Cardiac septum (tissue), 1 donor: ENCODE data around the gene SUFU. TPM values are rescaled to one million over a fixed set of nuclear protein-coding genes. Genes with fewer than 3 reads are reported as not detected.

Experiments used
- DNase-seq: peaks from one replicate; pipeline ENCODE4 v3.0.0-alpha.2; 2020; ENCODE audit warnings: low spot score
- intact Hi-C: fragments of 100-400 bp; cut with DNase I; formaldehyde crosslinking; loops from one replicate; pipeline ENCODE4 v1.14.0; 2022
- total RNA-seq: library from RNA; stranded (reverse); fragmentation: NEBNext Ultra II Directional; extraction: Animal tissue kit (Norgen Biotek cat#: 25700); gene quantifications from one replicate; pipeline ENCODE4 v1.2.1, GENCODE V29; 2021
- donor health status: DM: no; HTN: no; CAD: no.

SUFU gene
- total RNA-seq, 1 donor from 2014 or later = 6.1 TPM

DNA sequence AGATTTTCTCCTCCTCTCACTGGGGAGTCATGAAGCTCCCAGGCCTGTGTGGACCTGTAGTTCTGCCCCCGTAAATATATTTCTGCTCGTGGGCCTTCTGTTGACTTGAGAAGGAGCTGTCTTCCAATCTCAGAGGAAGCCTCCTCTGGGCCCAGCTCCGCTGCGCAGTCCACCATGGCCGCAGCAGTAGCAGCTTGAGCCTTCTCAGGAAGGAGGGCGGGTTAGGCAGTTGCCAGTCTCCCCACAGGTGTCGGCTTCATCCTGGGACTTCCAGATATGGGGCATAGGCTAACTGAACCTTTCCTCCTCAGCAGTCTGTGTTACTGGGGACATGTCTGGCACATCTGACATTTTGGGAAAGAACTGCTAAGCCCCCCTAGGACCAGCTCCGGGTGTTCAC lies 77.6 kb downstream of the SUFU start:
- intact Hi-C loops = loop anchor here (5.0 kb wide), 1 partner anchor 189 kb away; no protein-coding TSS in a partner anchor
- peak; percentile 44 for DNase-seq

GRCh38 chr10:102581981-102582580 lies 78.3 kb downstream of the SUFU start:
- intact Hi-C loops = loop anchor here (5.0 kb wide), 1 partner anchor 190 kb away; no protein-coding TSS in a partner anchor
- peak; percentile 24 for DNase-seq

DNA sequence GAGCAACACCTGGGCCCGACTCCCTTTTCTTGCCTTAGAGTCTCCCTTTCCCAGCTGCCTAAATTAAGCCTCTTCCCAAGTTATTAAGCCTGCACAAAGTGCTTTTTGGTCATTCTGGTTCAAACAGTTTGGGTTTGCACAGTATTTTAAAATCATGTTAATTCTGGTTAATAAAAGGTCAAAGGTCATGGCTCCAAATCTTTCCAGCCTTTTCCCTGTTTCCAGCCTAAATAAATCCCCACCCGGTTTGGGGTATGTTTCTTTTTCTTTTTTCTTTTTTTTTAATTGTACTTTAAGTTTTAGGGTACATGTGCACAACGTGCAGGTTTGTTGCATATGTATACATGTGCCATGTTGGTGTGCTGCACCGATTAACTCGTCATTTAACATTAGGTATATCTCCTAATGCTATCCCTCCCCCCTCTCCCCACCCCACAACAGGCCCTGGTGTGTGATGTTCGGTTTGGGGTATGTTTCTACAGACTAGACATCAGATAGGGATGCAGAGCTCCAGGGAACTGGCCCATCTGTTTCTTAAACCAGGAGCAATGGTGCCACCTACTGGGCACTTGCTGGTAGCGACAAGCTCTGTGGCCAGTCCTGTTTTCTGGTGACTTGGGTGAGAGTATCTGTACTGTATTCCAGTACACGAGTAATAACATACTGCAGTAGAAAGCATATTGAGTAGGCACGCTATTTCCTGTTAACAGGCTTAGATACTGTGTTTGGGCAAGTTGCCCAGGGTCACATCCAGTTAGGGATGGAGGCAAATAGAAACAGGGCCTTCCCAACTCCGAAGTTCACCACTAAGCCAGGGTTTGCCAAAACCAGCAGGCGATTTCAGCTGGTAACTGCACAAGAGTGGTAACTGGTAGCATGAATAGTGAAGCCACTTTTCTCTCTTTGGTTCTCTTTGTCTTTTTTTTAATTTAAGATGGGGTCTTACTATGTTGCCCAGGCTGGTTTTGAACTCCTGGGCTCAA lies 80.0 kb downstream of the SUFU start:
- peak; percentile 90 for DNase-seq
- intact Hi-C loops = loop anchor here (2.0 to 5.0 kb wide), 2 partner anchors 81 to 191 kb away; partner anchors contain the start of genes ACTR1A and SUFU

DNA sequence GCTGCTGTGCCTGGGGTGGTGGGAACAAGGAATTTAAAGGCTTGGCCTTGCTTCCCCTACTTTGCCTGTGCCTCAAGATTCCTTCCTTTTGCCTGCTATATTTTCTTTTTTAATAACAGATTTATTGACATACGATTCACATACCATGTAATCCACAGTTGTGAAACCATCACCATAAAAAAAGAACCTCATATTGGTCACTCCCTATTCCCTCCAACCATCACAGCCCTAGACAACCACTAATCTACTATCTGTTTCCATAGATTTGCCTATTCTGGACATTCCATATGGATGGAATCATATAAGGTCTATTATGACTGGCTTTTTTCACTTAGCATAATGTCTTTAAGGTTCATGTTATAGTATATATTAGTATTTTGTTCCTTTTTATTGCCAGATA lies 81.3 kb downstream of the SUFU start:
- intact Hi-C loops = loop anchor here (2.0 kb wide), 1 partner anchor 82 kb away; the partner anchor contains the start of genes ACTR1A and SUFU

DNA sequence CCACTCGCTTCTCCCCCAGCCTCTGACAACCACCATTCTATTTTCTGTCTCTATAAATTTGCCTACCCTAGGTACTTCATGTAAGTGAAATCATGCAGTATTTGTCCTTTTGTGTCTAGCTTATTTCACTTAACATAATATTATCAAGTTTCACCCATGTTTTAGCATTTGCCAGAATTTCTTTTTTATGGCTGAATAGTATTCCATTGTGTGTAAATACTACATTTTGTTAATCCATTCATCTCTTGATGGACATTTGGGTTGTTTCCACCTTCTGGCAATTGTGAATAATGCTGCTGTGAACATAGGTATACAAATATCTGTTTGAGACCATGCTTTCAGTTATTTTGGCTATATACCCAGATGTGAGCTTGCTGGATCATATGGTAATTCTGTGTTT lies 83.1 kb downstream of the SUFU start:
- DNase-seq = no peak
- intact Hi-C loops = no loop called here

More for the DNA sequence above, 81.3 kb downstream of the SUFU start:
- DNase-seq = no peak

GRCh38 chr10:102588875-102589274 lies 85.1 kb downstream of the SUFU start:
- intact Hi-C loops = no loop called here
- DNase-seq = peak; percentile 26

DNA sequence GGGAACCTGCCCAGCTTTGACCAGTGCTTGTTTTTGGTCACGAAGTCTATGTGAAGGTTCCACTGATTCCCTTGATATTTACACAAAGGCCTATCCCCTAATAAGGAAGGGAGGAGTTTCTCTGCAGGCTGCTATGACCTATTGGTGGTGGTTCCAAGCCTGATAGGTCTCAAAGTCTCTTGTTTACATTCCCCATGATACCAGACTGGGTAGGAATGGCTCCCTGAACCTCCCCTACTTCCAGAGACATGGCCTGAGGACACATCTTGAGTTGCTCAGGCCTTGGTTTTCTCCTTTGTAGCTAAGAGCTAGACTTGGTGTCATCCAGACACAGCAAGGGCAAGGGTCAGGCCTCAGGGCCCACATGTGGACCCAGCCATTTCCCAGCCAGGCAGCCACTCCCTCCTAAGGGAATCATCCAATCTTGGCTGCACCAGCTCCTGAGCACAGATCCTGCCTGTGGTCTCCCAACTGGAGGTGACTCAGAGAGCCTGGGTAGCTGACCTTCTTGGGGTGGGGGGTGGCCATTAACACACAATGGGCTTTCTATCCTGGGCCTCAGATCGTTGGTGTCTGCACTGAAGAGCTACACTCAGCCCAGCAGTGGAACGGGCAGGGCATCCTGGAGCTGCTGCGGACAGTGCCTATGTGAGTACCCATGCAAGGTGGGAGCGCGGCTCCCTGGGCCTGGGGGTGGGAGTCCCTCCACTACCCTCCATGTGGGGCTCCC lies 89.5 kb downstream of the SUFU start:
- DNase-seq = peak; percentile 68
- intact Hi-C loops = no loop called here

DNA sequence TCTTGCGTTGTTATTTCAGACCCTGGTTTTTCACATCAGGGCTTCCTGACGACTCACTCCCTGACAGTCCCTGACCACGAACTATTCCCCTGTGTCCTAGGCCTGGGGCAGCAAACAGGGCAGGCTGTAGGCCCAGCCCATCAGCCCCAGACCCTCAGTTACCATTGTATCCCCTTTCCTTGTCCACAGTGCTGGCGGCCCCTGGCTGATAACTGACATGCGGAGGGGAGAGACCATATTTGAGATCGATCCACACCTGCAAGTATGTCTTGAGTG lies 90.0 kb downstream of the SUFU start:
- intact Hi-C loops = no loop called here
- DNase-seq = no peak

DNA sequence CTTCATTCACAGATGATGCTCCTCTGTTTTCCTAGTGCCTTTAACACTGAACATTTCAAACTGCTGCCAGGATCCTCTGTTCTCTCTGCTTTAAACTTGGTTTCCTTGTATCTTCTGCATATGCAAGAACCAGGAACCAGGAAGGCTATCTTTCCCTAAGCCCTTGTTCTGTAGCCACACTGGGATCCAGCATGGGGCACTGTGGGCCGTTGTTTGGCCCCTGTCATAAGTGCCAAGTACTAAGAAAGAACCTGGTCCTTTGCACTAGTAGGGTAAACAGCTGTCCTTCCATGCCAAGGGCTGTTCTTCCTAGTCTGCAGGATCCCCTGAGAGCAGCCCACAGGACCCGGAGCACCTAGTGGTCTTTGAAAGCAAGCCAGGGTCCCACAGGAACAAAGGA lies 91.5 kb downstream of the SUFU start:
- intact Hi-C loops = no loop called here

DNA sequence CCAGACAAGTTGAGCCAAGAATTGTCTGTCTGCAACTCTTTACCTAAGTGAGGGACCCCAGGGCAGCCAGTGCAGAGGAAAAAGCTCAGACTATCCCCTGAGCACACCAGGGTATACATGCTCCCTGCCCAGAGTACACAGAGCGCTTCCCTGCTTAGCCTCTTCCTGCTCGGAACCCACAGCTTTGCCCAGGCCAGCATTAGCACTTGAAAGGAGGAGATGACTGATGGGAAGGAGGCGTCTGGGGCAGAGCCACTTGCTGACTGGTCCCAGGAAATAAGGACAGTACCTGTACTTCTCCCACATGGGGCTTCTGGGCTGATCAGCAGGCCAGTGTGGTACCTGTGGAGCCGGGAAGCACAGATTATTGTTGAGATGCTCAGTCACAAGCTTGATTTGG lies 92.1 kb downstream of the SUFU start:
- peak; percentile 67 for DNase-seq
- intact Hi-C loops = loop anchor here (2.0 kb wide), 1 partner anchor 47 kb away; no protein-coding TSS in a partner anchor

More for the DNA sequence above, 91.5 kb downstream of the SUFU start:
- DNase-seq = peak; percentile 7

- intact Hi-C loops = loop anchor here (2.0 kb wide), 1 partner anchor 46 kb away; no protein-coding TSS in a partner anchor
- peak; percentile 75 for DNase-seq
Observed at GRCh38 chr10:102596506-102596971, 92.8 kb downstream of the SUFU start.

- DNase-seq = peak; percentile 75
- intact Hi-C loops = loop anchor here (2.0 kb wide), 1 partner anchor 45 kb away; no protein-coding TSS in a partner anchor
Observed at GRCh38 chr10:102597131-102597991, 93.6 kb downstream of the SUFU start.

GRCh38 chr10:102598243-102598642 lies 94.5 kb downstream of the SUFU start:
- intact Hi-C loops = no loop called here
- DNase-seq = peak; percentile 46

DNA sequence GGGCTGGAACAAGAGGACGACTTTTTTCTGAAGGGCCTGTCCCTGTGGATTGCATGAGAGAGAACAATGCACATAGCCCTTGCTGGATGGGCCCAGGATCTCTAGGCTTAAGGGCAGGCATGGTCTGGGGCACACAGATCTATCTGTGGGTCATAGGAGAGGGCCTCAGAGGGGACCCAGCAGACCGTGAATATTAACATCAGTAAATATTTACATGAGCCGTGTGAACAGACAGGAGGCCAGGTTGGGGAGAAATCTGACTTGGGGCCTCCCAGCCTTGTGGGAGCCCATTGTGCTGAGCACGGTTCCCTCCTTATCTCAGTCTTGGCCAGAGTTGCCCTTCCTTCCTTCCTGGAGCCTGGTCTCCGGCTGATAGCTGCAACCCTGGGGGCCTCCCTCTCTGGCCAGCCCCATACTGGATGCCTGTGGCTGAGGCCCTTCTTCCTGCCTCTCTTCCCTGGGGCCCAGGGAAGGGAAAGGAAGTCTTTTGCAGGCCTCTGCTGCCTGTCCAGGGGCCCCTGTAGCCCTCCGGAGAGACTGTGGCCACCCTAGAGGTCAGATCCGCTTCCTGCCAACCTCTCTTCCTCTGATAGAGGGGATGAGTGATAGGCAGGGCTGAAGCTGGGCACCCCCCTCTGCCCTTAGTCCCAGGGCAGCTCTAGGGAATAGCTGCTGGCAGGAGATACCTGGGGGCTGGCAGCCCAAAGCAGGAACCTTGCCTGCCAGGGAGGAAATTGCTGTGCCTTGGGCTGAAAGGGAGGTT lies 96.0 kb downstream of the SUFU start:
- DNase-seq = no peak

GRCh38 chr10:102600816-102601215 lies 97.0 kb downstream of the SUFU start:
- intact Hi-C loops = no loop called here
- DNase-seq = no peak

More for the DNA sequence above, 96.0 kb downstream of the SUFU start:
- intact Hi-C loops = no loop called here

GRCh38 chr10:102601639-102602038 lies 97.9 kb downstream of the SUFU start:
- DNase-seq = no peak
- intact Hi-C loops = no loop called here

DNA sequence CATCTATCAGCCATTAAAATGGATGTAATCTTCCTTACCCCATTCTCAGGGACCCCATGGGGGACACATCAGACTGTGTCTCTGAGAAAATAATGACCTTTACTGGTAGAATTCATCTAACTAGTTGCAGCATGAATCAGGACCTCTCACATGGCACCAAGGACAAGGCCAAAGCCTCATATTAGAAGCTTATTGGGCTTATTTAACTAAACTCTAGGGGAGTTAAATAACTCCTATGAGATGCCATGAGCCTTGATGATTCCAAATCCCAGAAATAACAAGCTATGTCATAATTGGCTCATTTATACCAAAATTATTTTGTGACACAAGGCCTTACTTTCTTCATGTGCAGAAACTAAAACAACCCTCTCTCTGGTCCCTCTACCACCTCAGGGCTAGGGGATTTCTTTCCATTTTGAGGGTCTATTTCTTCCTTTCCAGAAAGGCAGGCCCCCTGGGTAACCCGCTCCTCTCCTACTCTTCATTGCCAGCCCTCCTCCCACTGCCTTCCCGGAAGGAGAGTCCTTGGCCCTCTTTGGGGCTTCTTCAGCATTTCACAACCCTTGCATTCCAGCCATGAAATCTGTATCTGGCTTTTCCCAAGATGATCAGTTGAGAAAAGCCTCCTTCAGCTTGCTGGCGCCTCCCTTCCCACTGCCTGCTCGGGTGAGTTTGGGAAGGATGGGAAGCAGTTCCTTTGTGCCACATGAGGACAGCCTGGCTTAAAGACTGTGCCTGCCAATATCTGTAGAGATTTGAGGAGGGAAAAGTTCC lies 98.7 kb downstream of the SUFU start:
- intact Hi-C loops = no loop called here

More for the DNA sequence above, 98.7 kb downstream of the SUFU start:
- no peak for DNase-seq
